CD4-positive, alpha-beta T cell treated with Interleukin-17A for 4 hours (primary cell): Measurements from ENCODE around the gene BYSL.
A peak's percentile ranks its signal among the peaks of the same experiment; 100 is the strongest.

Experiments used
- DNase-seq: peaks from one replicate; pipeline ENCODE4 v3.0.0-alpha.2; 2020; ENCODE audit warnings: mixed read lengths

The BYSL gene

GRCh38 chr6:41920921-41921711 is at the start of gene BYSL, which contains the start of gene MED20:
TSS of gene BYSL (plus strand) at chr6:41921499. CDS start at chr6:41921563, 64 bp downstream.
TSS of gene MED20 (minus strand) at chr6:41921139. CDS start at chr6:41921018, 121 bp downstream.
- peak; percentile 95 for DNase-seq

GRCh38 chr6:41871691-41872090 is 49.6 kb upstream of the BYSL start:
- DNase-seq, result no peak

GRCh38 chr6:41872147-41872546 is 49.2 kb upstream of the BYSL start:
- DNase-seq, result no peak

- no peak for DNase-seq
Observed at GRCh38 chr6:41874741-41875140, 46.6 kb upstream of the BYSL start.

- DNase-seq, result no peak
Observed at GRCh38 chr6:41877051-41877680, 44.1 kb upstream of the BYSL start.

- DNase-seq, result no peak
Observed at GRCh38 chr6:41878246-41878645, 43.1 kb upstream of the BYSL start.

GRCh38 chr6:41878961-41879405 is 42.3 kb upstream of the BYSL start:
- no peak for DNase-seq

- no peak for DNase-seq
Observed at GRCh38 chr6:41881506-41881905, 39.8 kb upstream of the BYSL start.

GRCh38 chr6:41884957-41885356 is 36.3 kb upstream of the BYSL start:
- no peak for DNase-seq

- no peak for DNase-seq
Observed at GRCh38 chr6:41885930-41886329, 35.4 kb upstream of the BYSL start.

GRCh38 chr6:41887331-41887751 is 34.0 kb upstream of the BYSL start:
- no peak for DNase-seq

- no peak for DNase-seq
Observed at GRCh38 chr6:41892921-41893564, 28.3 kb upstream of the BYSL start.

GRCh38 chr6:41894366-41895299 is 26.7 kb upstream of the BYSL start:
- peak; percentile 5 for DNase-seq

GRCh38 chr6:41895300-41896233 is 25.7 kb upstream of the BYSL start, which contains the start of gene USP49:
TSS of gene USP49 (minus strand) at chr6:41895375. CDS start at chr6:41806983, 88,392 bp downstream.
- DNase-seq, result peak; percentile 95

GRCh38 chr6:41896281-41896680 is 25.0 kb upstream of the BYSL start:
- DNase-seq, result no peak

GRCh38 chr6:41900861-41901260 is 20.4 kb upstream of the BYSL start:
- no peak for DNase-seq

GRCh38 chr6:41901882-41902519 is 19.3 kb upstream of the BYSL start:
- peak; percentile 76 for DNase-seq

GRCh38 chr6:41909727-41910126 is 11.6 kb upstream of the BYSL start:
- DNase-seq, result no peak

GRCh38 chr6:41914343-41914742 is 7.0 kb upstream of the BYSL start:
- no peak for DNase-seq

- no peak for DNase-seq
Observed at GRCh38 chr6:41914869-41915530, 6.3 kb upstream of the BYSL start.
